ENCODE results near the gene CETP.
"Not testable (repeated sequence)": the region's sequence is repeated elsewhere in the genome, so short reads cannot be mapped to it uniquely, and the experiment has no call there.

CETP gene

GRCh38 chr16:56953006-56953405 lies 8.7 kb upstream of the CETP start:
- DNase-seq (ENCODE audit: extremely low read depth in 1 of 2, low read depth in 1 of 2) = no peak

GRCh38 chr16:56956076-56956475 lies 5.7 kb upstream of the CETP start:
- DNase-seq (ENCODE audit: extremely low read depth in 1 of 2, low read depth in 1 of 2) = no peak

DNA sequence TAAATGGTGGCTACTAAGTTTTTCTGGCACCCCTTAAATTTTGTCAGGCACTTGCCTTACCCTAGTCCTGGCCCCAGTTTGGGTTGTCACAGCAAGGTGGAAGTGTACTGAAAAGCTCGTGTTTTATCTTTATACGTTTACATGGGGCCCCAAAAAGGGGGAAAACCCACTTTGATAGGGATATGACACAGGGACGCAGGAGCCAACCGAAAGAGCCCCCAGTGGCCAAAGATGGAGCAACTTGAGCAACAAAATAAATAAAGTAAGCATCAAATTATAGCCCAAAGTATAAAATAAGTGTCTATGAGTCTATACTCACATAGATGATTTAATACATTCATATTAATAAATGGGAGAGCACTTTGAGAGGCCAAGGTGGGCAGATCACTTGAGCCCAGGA lies 5.0 kb upstream of the CETP start:
- no peak for DNase-seq (ENCODE audit: extremely low read depth in 1 of 2, low read depth in 1 of 2)

DNA sequence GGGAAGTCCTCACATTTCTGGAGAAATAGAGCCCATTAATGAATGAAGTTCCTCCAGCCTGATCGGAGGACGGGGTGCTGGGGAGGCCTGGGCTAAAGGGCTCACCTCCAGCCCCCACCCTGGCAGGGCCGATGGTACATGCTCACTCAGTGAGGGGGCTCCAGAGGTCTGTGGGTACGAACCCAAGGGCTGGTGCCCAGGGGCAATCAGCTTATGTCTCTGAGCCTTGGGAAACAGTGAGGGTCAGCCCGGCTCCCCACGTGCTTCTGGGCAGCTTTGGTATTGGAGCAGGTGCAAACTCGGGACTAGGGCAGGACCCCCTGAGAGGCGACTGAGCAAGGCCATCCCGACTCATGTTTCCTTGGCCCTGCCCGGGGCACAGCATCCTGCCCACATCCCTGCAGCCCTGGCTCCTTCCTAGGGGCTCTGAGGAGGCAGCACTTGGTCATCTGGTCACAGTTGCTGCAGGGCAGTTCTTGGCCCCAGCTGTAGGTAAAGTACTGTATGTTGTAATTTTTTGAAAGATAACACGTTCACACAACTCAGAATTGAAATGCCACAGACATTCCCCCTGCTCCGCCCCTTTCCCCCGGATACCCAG lies 969 bp upstream of the CETP start:
- no peak for DNase-seq (ENCODE audit: extremely low read depth in 1 of 2, low read depth in 1 of 2)

DNA sequence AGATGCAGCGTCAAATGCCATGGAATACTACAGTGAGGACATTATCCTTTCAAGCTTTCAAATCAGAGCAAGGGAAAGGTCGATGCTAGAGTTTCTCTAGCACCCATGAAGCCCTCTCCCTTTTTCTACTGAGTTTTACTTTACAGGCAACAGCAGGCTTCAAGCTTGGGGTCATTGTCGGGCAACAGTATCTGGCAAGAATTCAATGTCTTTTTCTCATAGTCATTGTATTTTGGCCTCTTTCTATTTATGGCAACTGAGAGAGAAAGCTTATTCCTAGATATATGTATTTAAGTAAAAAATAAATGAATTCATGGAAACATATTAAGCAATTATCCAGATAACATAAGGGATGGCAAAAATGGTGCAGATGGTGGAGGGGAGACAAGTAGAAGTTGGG lies 364 bp upstream of the CETP start:
- DNase-seq (ENCODE audit: extremely low read depth in 1 of 2, low read depth in 1 of 2) = no peak

- DNase-seq (ENCODE audit: extremely low read depth in 1 of 2, low read depth in 1 of 2) = peak; percentile 80 to 89
These were observed 2.7 kb downstream of the CETP start for GRCh38 chr16:56964243-56965148.

- DNase-seq (ENCODE audit: extremely low read depth in 1 of 2, low read depth in 1 of 2) = no peak
These were observed 3.7 kb downstream of the CETP start for GRCh38 chr16:56965149-56966092.

GRCh38 chr16:56966093-56966475 lies 4.3 kb downstream of the CETP start:
- DNase-seq (ENCODE audit: extremely low read depth in 1 of 2, low read depth in 1 of 2) = no peak

DNA sequence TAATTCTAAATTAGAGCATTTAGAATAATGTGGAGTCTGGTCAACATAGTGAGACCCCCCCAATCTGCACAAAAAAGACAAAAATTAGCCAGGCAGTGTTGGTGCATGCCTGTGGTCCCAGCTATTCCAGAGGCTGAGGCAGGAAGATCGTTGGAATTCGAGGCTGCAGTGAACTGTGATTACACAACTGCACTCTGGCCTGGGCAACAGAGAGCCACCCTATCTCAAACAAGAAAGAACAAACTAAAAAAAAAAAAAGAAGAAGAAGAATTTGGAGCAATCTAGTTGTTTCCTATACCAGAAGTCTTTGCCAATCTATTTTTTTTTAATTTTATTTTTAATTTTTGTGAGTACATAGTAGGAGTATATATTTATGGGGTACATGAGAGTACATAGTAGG lies 6.0 kb downstream of the CETP start:
- no peak for DNase-seq (ENCODE audit: extremely low read depth in 1 of 2, low read depth in 1 of 2)

DNA sequence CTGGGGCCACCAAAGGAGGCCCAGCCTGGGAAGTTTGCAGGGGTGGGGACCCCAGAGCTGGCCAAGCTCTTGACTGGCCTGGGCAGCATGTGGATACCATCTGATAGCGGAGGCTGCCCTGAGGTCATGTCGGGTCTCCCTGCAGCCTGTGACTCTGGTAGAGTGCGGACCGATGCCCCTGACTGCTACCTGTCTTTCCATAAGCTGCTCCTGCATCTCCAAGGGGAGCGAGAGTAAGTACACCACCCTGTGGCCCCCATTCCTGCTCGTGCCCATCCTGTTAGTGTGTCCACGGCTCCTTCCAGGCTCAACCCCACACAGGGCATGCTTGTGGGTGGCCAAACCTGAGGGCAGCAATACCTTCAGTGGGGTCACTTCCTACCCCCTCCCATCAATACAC lies 8.0 kb downstream of the CETP start:
- DNase-seq (ENCODE audit: extremely low read depth in 1 of 2, low read depth in 1 of 2) = no peak

GRCh38 chr16:56970934-56971767 lies 9.4 kb downstream of the CETP start:
- DNase-seq (ENCODE audit: extremely low read depth in 1 of 2, low read depth in 1 of 2) = no peak

- DNase-seq (ENCODE audit: extremely low read depth in 1 of 2, low read depth in 1 of 2) = no peak
These were observed 10.0 kb downstream of the CETP start for GRCh38 chr16:56971768-56972043.

GRCh38 chr16:56972403-56973293 lies 10.9 kb downstream of the CETP start:
- no peak for DNase-seq (ENCODE audit: extremely low read depth in 1 of 2, low read depth in 1 of 2)

- DNase-seq (ENCODE audit: extremely low read depth in 1 of 2, low read depth in 1 of 2) = no peak
These were observed 11.5 kb downstream of the CETP start for GRCh38 chr16:56973294-56973689.

- DNase-seq (ENCODE audit: extremely low read depth in 1 of 2, low read depth in 1 of 2) = not testable (repeated sequence)
These were observed 12.1 kb downstream of the CETP start for GRCh38 chr16:56973899-56974298.

GRCh38 chr16:56974549-56975300 lies 13.0 kb downstream of the CETP start:
- no peak for DNase-seq (ENCODE audit: extremely low read depth in 1 of 2, low read depth in 1 of 2)

DNA sequence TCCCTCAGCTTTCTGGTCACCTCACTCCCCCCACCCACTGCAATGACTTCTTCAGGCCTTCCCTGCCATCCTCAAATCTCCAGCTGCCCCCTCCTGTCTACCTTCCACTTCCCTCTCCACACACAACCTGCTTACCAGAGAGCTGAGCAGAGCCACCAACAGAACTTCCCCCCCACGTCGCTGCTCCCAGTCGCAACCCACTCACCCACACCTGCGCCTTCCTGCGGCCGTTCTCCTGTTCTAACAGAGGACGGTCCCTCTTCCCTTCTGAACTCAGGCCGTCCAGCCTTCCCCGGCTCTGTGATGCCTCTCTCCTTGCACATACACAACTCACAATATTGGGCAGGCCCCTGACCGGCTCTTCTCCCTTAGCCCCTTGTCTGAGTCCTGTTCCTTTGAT lies 14.0 kb downstream of the CETP start:
- no peak for DNase-seq (ENCODE audit: extremely low read depth in 1 of 2, low read depth in 1 of 2)

DNA sequence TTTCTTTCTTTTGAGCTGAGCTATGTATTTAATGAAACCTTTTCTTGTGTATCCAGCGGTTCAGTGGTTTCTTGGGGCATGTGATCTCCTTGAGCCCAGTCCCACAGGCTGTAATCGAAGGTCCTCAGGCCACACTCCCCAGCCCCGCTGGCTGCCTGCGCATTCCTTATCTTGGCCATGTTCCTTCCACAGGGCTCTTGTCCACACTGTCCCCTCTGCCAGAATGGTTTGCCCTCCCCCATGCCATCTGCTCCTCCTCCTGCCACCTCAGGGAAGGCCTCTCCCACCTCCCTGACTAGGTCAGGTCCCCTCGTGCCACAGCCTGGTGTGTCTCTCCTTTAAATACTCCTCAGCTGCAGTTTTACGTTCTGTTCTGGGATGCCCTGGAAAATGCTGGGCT lies 15.5 kb downstream of the CETP start:
- DNase-seq (ENCODE audit: extremely low read depth in 1 of 2, low read depth in 1 of 2) = no peak

- DNase-seq (ENCODE audit: extremely low read depth in 1 of 2, low read depth in 1 of 2) = no peak
These were observed 16.2 kb downstream of the CETP start for GRCh38 chr16:56977823-56978430.

Data from stimulated activated CD8-positive, alpha-beta memory T cell treated with anti-CD3 and anti-CD28 coated beads, Interleukin-7, amount 100 ng/mL, for 48 hours (primary cell).